ENCODE results near the gene SYCP2L.

SYCP2L gene

DNA sequence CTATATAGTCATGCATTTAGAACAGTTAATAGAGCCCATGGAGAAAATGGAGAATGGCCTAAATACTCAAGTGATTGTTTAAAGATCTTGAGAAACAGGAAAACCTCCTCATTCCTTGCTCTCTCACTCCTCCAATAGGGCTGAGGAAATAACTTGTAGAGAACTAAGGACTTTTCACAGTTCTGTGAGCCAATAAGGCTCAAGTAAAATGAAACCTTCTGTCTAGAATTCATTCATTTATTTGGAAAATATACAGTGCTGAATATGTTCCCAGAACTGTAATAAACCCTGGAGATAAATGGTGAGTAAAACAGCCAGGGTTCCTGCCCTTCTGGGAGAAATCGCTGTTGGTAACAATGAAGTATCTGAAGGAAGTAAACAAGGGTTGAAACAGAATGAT lies 122.0 kb downstream of the SYCP2L start:
- DNase-seq (ENCODE audit: low read depth in 2 of 2), result no peak

DNA sequence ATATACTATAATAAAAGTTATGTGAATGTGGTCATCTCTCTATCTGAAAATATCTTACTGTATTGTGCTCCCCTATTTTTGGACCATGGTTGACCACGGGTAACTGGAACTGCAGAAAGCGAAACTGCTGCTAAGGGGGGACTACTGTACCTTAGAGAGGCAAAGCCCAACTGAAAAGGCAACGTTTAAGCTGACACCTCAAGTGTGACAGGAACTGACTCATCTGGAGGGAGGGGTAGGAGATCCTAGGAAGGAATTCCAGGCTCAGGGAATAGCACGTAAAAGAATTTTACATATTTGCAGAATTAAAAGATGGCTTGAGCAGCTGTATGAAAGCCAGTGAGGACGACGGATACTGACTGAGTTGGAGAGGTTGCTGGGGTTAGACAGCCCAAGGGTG lies 122.5 kb downstream of the SYCP2L start:
- DNase-seq (ENCODE audit: low read depth in 2 of 2), result no peak

DNA sequence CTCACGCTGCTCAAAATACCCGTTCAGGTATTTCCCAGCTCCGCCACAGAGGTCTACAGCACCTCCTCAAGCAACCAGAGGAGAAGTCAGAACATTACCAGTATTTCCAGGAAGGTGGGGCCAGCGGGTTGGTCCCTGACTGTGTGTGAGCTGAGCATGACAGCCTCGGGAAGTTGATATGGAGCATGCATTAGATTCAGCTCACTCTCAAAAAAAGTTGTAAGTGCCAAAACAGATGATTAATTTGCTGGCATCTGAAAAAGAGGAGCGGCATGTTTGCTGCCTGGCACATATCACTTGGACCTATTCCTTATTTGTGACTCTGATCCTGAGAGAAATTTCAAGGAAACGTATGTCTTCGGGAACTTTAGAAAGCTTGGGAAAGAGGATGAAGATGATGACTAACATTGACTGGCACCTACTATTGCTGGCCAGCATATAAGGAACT lies 125.0 kb downstream of the SYCP2L start:
- DNase-seq (ENCODE audit: low read depth in 2 of 2), result no peak

DNA sequence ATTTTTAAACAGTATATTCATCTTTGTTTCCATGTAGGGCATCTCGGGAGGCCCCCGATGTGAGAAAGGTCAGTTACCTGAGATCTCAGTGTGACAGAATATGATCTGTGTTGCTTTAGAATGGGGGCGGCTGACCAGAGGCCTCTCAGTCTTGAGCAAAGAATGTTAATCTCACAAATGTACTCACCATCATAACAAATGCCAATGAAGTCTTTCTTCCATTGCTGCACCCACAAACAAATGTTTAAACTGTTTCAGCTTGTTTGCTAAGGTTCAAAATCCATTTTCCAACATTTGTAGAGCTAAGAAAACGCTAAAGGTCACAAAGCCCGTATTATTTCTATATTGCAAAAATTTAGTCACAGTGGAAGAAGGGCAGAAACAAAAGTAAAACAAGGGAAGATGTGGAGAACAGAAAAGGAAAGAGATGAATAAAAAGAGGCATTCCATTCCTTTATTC lies 125.5 kb downstream of the SYCP2L start:
- no peak for DNase-seq (ENCODE audit: low read depth in 2 of 2)

DNA sequence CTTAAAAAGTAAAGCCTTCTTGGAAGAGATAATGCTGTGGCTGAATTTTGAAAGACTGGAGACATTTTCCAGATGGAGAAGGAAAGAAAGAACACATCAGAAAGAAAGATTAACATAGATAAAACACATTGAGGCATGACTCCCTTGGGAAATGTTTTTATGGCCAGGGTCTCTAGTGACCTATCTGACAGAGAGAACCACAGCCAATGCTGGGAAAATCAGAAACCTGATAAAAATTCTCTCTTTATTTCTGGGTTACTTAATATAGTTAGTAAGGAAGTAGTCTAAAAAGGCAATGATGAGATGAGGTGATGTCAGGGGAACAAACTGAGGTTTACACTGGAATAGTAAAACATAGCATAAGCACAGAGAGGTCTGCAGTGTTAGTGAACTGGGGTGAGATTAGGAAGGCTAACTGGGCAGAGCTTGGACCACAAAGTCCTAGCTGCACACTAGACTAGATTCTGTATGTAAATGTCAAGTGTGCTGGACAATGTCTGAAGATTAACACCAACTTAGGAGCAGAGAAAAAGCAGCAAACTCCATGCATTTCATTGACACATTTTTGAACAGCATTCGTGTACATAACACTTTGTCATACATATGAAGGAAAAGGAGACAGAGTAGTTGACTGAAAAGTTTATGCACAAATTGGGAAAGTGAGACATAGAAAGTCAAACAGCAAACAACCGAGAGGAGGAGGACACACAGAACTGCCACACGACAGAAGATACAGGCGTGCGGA lies 126.3 kb downstream of the SYCP2L start:
- DNase-seq (ENCODE audit: low read depth in 2 of 2), result no peak

DNA sequence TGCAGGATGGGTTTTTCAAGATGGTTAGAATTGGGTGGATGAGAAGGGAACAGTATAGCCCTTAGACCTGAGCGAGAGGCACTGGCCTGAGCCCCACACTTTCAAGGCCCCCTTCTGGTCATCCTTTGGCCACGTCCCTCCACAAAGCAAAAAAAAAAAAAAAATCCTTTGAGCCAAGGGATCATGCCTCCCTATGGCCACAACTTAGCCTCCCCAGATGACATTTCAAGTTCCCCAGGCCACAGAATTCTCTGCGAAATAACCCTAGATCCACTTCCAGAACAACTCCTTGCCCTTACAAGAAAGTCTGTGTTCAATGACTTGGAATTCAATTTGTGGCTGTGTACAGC lies 126.8 kb downstream of the SYCP2L start:
- DNase-seq (ENCODE audit: low read depth in 2 of 2), result no peak

DNA sequence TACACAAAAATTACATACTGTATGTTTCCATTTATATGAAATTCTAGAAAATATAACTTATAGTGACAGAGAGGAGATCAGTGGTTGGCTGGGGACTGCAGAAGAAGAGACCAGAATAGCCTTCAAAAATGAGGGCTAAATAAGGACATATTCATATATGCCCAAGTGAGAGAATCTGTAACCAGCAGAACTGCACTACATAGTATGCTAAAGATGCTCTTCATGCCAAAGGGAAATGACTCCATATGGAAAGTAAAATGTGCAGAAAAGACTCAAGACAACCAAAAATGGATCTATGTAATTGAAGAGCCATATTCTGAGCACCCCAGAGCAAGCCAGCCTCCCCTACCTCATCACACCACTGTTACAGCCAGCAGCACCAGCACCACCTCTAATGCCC lies 128.2 kb downstream of the SYCP2L start:
- no peak for DNase-seq (ENCODE audit: low read depth in 2 of 2)

DNA sequence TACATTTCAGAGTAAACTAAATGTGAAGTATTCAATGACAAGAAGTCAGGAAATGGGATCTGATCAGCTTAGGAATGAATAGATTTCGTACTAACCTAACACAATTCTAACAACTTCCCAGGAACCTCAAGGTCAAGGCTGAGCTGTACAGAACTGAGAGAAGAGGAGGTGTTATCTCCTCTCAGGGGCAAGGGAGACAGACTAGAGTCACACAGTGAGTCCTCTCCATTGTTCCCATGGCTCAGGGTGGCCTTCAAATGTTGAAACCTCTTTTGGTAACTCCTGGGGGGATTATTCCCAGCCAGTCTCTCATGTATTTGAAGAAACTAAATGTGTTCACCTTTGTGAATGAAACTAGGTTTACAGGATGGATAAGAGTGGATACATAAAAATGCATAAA lies 129.6 kb downstream of the SYCP2L start:
- no peak for DNase-seq (ENCODE audit: low read depth in 2 of 2)

DNA sequence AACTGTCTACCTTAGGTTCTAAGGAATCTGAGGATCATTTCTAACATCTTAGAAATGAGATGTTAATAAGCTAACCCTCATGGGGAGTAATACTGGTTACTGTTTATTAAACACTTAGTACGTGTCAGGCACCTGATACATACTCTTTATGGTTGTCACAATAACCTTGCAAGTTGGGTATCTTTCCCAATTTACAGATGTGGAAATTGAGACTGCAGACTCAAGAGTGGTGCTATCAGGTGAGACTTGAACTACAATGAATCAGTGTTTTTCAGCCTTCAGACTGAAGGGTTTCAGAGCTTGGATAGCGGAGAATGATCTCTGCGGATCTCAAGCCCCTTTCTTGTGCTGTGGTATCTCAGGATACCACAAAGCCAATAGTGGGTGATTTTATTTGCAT lies 130.2 kb downstream of the SYCP2L start:
- DNase-seq (ENCODE audit: low read depth in 2 of 2), result no peak

DNA sequence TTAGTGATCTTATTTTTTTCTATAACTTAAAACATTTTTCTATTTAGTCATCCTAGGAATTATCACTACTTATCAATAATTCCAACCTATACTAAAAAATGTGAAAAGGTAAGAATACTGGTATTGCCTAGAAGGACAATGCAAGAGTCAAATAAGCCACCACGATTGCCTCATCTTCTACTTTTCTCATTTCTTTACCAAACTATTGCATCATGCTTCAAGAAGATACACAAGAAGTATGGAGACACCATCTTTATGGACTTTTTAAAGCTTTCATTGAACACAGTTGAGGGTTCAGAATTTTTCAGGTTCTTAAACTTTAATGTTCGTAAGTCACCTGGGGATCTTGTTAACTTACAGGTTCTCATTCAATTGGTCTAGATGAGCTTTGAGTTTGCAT lies 131.4 kb downstream of the SYCP2L start:
- DNase-seq (ENCODE audit: low read depth in 2 of 2), result no peak

DNA sequence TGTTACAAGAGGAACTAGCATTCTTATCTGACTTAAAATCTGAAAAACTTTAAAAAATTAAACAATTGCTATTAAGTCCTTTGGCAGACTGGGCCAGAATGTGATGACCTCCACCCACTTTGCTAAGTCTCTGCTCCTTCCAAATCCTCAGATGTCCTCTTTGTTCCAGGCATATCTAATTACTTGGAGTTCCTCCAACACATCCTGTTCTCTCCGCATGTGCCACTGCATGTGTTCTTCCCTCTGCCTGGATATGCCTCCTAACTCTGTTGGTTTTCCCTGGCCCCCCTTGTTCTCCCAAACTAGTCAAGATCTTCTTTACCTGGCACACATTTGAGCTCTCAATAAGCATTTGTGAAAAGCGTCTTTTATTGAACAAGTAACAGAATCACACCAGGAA lies 134.2 kb downstream of the SYCP2L start:
- no peak for DNase-seq (ENCODE audit: low read depth in 2 of 2)

DNA sequence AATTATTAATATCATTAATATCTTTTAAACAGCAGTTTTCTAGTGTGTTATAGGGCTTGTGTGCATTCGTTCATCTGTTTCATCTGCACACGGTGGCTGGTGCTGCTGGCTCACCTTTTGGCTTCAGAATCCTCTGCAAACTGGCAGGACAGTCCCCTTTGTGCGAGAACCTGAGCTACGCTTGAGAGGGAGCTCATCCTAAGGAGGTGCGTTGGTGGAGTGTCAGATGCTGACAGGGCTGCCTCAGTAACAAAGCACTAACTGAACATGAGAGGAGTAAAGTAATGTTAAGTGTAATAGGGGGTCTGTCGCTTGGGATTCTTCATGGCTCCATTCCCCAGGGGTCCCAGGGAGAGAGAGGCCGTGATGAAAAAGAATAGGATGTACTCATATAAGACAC lies 134.9 kb downstream of the SYCP2L start:
- DNase-seq (ENCODE audit: low read depth in 2 of 2), result no peak

DNA sequence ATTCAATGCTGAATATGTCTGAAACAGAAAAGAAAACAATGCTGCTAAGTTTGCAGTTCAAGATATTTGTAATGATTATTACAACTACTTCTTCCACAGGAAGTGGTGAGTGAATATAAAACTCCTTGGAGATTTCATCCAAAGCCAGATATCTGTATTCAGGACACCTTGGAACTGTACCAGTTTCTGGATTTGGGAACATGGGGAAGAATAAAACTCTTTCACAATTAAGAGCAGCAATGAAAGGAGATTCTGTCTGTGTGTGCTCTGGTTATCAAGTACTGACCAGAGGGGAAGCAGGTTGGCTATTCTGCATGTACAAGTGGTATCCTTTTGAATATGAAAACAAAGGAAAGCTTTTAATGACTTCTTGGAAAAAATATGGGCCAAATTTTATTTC lies 136.2 kb downstream of the SYCP2L start:
- no peak for DNase-seq (ENCODE audit: low read depth in 2 of 2)
